GM12801 (cell line): Measurements from ENCODE around the gene CYB5RL.

Experiments used
- CTCF ChIP-seq: IDR thresholded peaks from one replicate; pipeline ENCODE4 v1.5.1; 2011; ENCODE audit warnings: control low read depth; ENCODE audit not compliant: insufficient read length; ENCODE audit errors: extremely low read depth

Gene CYB5RL

GRCh38 chr1:54199765-54200518, at the start of gene CYB5RL, which contains the start of gene MRPL37:
Gene CYB5RL, minus strand, starts transcription at chr1:54200030. Its CDS starts 4,414 bp downstream, at chr1:54195616.
Gene MRPL37, plus strand, starts transcription at chr1:54200167. Its CDS starts 77 bp downstream, at chr1:54200244.
- no peak for TF ChIP-seq CTCF

GRCh38 chr1:54248966-54249365, 49.1 kb upstream of the CYB5RL start:
- no peak for TF ChIP-seq CTCF

- no peak for TF ChIP-seq CTCF
Measured at GRCh38 chr1:54247863-54248515, 48.2 kb upstream of the CYB5RL start.

GRCh38 chr1:54246116-54246721, 46.4 kb upstream of the CYB5RL start:
- no peak for TF ChIP-seq CTCF

GRCh38 chr1:54245501-54245900, 45.7 kb upstream of the CYB5RL start:
- TF ChIP-seq CTCF, result no peak

- no peak for TF ChIP-seq CTCF
Measured at GRCh38 chr1:54244655-54245054, 44.8 kb upstream of the CYB5RL start.

GRCh38 chr1:54243022-54243421, 43.2 kb upstream of the CYB5RL start:
- no peak for TF ChIP-seq CTCF
